Measurements from ENCODE around the gene KCTD1.

DNA sequence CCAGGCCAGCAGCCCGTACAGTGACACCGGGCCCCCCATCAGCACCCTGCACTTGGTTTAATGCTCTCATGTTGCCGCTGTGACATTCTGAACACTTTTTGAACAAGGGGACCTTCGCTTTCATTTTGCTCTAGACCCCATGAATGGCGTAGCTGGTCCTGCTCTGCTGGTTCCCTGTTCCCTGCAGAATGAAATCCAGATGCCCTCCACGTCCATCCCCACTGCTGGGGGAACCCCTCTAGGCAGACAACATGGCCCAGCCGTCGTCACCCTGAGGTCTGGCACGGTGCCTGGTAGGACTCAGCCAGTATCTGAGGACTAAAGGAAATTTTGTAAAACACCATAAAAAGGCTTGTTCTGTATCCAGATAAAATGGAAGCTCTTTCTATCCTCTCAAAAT lies 128.6 kb downstream of the KCTD1 start:
- TF ChIP-seq, protein P1, sequence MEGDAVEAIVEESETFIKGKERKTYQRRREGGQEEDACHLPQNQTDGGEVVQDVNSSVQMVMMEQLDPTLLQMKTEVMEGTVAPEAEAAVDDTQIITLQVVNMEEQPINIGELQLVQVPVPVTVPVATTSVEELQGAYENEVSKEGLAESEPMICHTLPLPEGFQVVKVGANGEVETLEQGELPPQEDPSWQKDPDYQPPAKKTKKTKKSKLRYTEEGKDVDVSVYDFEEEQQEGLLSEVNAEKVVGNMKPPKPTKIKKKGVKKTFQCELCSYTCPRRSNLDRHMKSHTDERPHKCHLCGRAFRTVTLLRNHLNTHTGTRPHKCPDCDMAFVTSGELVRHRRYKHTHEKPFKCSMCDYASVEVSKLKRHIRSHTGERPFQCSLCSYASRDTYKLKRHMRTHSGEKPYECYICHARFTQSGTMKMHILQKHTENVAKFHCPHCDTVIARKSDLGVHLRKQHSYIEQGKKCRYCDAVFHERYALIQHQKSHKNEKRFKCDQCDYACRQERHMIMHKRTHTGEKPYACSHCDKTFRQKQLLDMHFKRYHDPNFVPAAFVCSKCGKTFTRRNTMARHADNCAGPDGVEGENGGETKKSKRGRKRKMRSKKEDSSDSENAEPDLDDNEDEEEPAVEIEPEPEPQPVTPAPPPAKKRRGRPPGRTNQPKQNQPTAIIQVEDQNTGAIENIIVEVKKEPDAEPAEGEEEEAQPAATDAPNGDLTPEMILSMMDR (IDR thresholded peaks at IDR 0.05; ENCODE audit: insufficient read depth, low read depth, low read length) = no peak
- TF ChIP-seq EZH2 (IDR thresholded peaks at IDR 0.05; ENCODE audit: insufficient read depth, low read length) = no peak

All from astrocyte (in vitro differentiated cells and primary cell).